A673 (cell line): ENCODE results near the gene FAM161B. TPM values are rescaled to one million over a fixed set of nuclear protein-coding genes. Genes with fewer than 3 reads are reported as not detected.

ENCODE experiments used
- BruUV-seq: library from RNA; stranded (reverse); fragments of 400-500 nt; replicated peaks from 2 replicates; lab custom pipeline; 2021; lab: Mats Ljungman, UMichigan
- CTCF ChIA-PET: fragments of 300-600 bp; sonication (Branson Sonifier 250); formaldehyde crosslinking; loops from one replicate; lab custom pipeline; 2022; ENCODE audit warnings: antibody characterized with exemption; lab: Charles Lee
- POLR2A ChIA-PET: fragments of 300-600 bp; sonication (Branson Sonifier 250); formaldehyde crosslinking; loops from one replicate; lab custom pipeline; 2022; ENCODE audit warnings: antibody characterized with exemption; ENCODE audit not compliant: low non-redundant PET; lab: Charles Lee
- DNase-seq: peaks from one replicate; pipeline ENCODE4 v3.0.0-alpha.2; 2015; ENCODE audit warnings: low spot score
- H3K27ac ChIP-seq: fragments of 200-600 bp; sonication (generic); 2 replicates; pipeline ENCODE4 v1.5.1; 2016; ENCODE audit warnings: mixed run types, low read depth, mild to moderate bottlenecking, mixed read lengths, antibody characterized with exemption, low read length; ENCODE audit not compliant: poor library complexity, severe bottlenecking
- H3K27me3 ChIP-seq: fragments of 200-600 bp; sonication (generic); replicated peaks from 2 replicates; pipeline ENCODE4 v1.6.1; 2017; ENCODE audit warnings: mixed run types, low read depth, mild to moderate bottlenecking, mixed read lengths, antibody characterized with exemption, low read length; ENCODE audit not compliant: insufficient read depth, poor library complexity
- H3K36me3 ChIP-seq: fragments of 200-600 bp; sonication (generic); 2 replicates; pipeline ENCODE4 v1.6.1; 2016; ENCODE audit warnings: mixed run types, mild to moderate bottlenecking, mixed read lengths, antibody characterized with exemption, low read length; ENCODE audit not compliant: insufficient read depth, poor library complexity, severe bottlenecking
- H3K4me1 ChIP-seq: fragments of 200-600 bp; sonication (generic); 2 replicates; pipeline ENCODE4 v1.6.1; 2017; ENCODE audit warnings: mixed run types, mild to moderate bottlenecking, mixed read lengths, antibody characterized with exemption, low read length; ENCODE audit not compliant: insufficient read depth, poor library complexity, severe bottlenecking
- H3K4me3 ChIP-seq: fragments of 200-600 bp; sonication (generic); 2 replicates; pipeline ENCODE4 v1.5.1; 2016; ENCODE audit warnings: low read depth, mixed run types, mild to moderate bottlenecking, mixed read lengths, low read length; ENCODE audit not compliant: poor library complexity, severe bottlenecking
- H3K9me3 ChIP-seq: fragments of 200-600 bp; sonication (generic); 2 replicates; pipeline ENCODE4 v1.6.1; 2016; ENCODE audit warnings: mixed run types, low read depth, mild to moderate bottlenecking, mixed read lengths, antibody characterized with exemption, low read length; ENCODE audit not compliant: poor library complexity, severe bottlenecking
- CTCF ChIP-seq: fragments of 300-800, 200-600 bp; sonication (generic); conservative IDR thresholded peaks from 2 replicates; pipeline ENCODE4 v1.5.1; 2017; ENCODE audit warnings: low read depth, mild to moderate bottlenecking, antibody characterized with exemption, low read length, moderate library complexity, mixed read lengths
- EZH2 ChIP-seq: fragments of 200-600 bp; sonication (generic); IDR thresholded peaks from 2 replicates; pipeline ENCODE4 v1.6.1; 2017; ENCODE audit warnings: borderline replicate concordance, low read depth, mild to moderate bottlenecking, mixed read lengths, antibody characterized with exemption, low read length; ENCODE audit not compliant: poor library complexity, severe bottlenecking
- intact Hi-C: fragments of 100-400 bp; cut with micrococcal nuclease; formaldehyde crosslinking; loops from one replicate; pipeline ENCODE4 v1.10.0; 2022; ENCODE audit not compliant: unreplicated experiment
- total RNA-seq: library from RNA; stranded (reverse); gene quantifications from 2 replicates; pipeline ENCODE4 v1.2.3, GENCODE V29; 2021

FAM161B gene
- total RNA-seq, 1 experiment from 2014 or later = 1.7 TPM

- CTCF ChIA-PET = interaction anchor here (0.7 kb wide), 1 partner anchor 158 kb away, joined by 4 read pairs; no protein-coding TSS in a partner anchor
- TF ChIP-seq CTCF = no peak
- TF ChIP-seq EZH2 = no peak
- Histone ChIP-seq H3K9me3 (no peaks in the 10 kb centered on the region), H3K4me1 (peaks cover 6% of the 10 kb centered on the region), H3K4me3 (peak overlapping the region; percentile 99), H3K27ac (peak overlapping the region; percentile 83), H3K36me3 (no peaks in the 10 kb centered on the region), H3K27me3 (no peaks in the 10 kb centered on the region)
- no peak for DNase-seq
- POLR2A ChIA-PET = no interaction called here
- intact Hi-C loops = no loop called here
- no TSS peak for BruUV-seq
Measured at GRCh38 chr14:73887318-73887616, 62.6 kb downstream of the FAM161B start.

GRCh38 chr14:73886449-73887317 lies 63.2 kb downstream of the FAM161B start, which contains the start of gene ZNF410:
ZNF410 (plus strand) TSS chr14:73886859; CDS start chr14:73892176, 5,317 bp downstream.
- no peaks in the 10 kb centered on the region for H3K36me3 ChIP-seq
- BruUV-seq = no TSS peak
- H3K4me3 ChIP-seq = peak within 1 kb of the TSS; percentile 99
- H3K27ac ChIP-seq = peak within 1 kb of the TSS; percentile 83
- no peaks in the 10 kb centered on the region for H3K9me3 ChIP-seq
- TF ChIP-seq EZH2 = no peak
- TF ChIP-seq CTCF = no peak
- CTCF ChIA-PET = interaction anchor here (0.7 kb wide), 1 partner anchor 158 kb away, joined by 4 read pairs; no protein-coding TSS in a partner anchor
- no peaks in the 10 kb centered on the region for H3K27me3 ChIP-seq
- intact Hi-C loops = no loop called here
- peak; percentile 98 for DNase-seq
- peaks cover 6% of the 10 kb centered on the region for H3K4me1 ChIP-seq
- POLR2A ChIA-PET = interaction anchor here (0.6 kb wide), 1 partner anchor 111 kb away, joined by 3 read pairs; no protein-coding TSS in a partner anchor

DNA sequence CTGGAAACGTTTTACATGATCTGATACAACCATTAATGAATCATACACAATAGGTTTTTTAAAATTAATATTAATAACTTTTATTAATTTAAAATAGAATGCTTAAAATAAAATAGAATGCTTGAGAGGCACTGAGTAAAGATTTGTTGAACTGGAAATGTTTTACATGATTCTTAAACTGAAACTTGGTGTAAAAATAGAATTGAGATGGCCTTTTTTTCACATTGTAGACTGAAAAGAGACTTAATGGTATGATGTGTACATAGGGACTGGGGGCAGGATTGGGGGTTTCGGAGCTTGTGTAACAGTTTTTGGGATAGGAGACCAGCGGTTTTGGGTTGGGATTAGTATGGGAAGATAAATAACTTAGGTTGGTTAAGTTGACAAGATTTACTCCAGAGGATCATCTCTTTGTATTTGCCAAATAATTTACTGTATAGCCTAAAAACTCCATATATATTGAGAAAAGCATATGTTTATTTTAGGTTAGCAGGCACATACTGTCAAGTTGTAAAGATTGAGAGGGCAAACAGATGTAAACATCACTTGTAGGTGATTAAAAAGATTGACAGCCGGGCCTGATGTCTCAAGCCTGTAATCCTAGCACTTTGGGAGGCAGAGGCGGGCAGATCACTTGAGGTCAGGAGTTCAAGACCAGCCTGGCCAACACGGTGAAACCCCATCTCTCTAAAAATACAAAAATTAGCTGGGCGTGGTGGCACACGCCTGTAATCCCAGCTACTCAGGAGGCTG lies 65.3 kb downstream of the FAM161B start:
- no peaks in the 10 kb centered on the region for H3K27me3 ChIP-seq
- no peaks in the 10 kb centered on the region for H3K36me3 ChIP-seq
- no peaks in the 10 kb centered on the region for H3K9me3 ChIP-seq
- no TSS peak for BruUV-seq
- H3K4me1 ChIP-seq = peaks cover 6% of the 10 kb centered on the region
- no peak for TF ChIP-seq CTCF
- no peak for TF ChIP-seq EZH2
- ChIA-PET CTCF (no interaction called here), POLR2A (no interaction called here)
- intact Hi-C loops = no loop called here
- no peak overlapping the region for H3K27ac ChIP-seq
- no peak overlapping the region for H3K4me3 ChIP-seq
- no peak for DNase-seq
